HG03135 (cell line): ENCODE measurements around the gene C11orf24.

Experiments used
- ATAC-seq: cut with Tn5 transposase; IDR thresholded peaks from one replicate; pipeline ENCODE4 v1.9.1; 2021; ENCODE audit warnings: mild to moderate bottlenecking, moderate library complexity; ENCODE audit not compliant: unreplicated experiment

Gene C11orf24

DNA sequence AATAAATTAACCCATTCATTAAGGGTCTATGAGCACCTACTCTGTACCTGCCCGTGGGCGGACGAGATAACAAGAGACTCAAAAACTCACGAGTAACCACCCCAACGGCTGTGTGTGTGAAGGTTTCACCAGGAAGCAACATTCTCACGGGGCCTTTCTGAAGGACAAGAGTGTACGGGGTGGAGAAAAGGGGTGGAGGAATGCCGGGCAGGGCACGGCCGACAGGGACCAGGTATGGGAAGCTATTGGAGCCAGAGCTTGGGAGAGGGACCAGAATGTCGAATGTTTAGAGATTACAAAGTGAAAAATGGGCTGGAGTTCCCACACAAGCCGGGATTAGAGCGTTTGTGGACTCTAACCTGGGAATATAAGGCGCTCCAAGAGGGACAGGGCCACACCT lies 60.2 kb downstream of the C11orf24 start:
- ATAC-seq: no peak
